ENCODE measurements around the gene MRPL52.
"Not testable (repeated sequence)": the region's sequence is repeated elsewhere in the genome, so short reads cannot be mapped to it uniquely, and the experiment has no call there.

MRPL52 gene

DNA sequence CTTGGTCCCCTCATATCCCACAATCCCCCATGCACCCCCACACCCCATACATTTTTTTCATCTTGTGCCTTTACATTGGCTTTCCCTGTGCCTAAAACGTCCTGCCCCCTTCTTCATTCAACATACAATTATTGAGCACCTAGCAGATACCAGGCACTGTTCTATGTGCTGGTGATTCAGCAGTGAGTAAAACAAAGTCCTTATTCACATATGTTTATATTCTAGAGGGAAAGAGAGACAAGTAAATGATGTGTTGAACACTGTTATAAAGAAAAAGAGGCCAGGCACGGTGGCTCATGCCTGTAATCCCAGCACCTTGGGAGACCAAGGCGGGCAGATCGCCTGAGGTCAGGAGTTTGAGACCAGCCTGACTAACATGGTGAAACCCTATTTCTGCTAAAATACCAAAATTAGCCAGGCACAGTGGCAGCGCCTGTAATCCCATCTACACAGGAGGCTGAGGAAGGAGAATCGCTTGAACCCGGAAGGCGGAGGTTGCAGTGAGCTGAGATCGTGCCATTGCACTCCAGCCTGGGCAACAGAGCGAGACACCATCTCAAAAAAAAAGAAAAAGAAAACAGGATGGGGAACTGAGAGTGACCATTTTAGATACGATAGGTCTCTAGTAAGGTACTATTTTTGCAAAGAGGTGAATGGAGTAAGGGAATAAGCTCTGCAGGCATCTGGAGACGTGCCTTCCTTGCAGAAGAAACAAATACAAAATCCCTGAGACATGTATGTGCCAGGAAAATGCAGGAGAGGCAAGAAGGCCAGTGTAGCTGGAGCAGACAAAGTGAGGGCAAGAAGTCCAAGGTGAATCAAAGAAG is 26.6 kb upstream of the MRPL52 start:
- no peak for ATAC-seq
- H3K9me3 Mint-ChIP-seq = no peaks in the 10 kb centered on the region
- H3K4me1 Mint-ChIP-seq = no peaks in the 10 kb centered on the region
- H3K27ac Mint-ChIP-seq = peak overlapping the region in 1 of 2 donors; percentile 5
- peaks cover 23% of the 10 kb centered on the region for H3K27me3 Mint-ChIP-seq
- DNase-seq = no peak
- no peak overlapping the region for H3K4me3 Mint-ChIP-seq

DNA sequence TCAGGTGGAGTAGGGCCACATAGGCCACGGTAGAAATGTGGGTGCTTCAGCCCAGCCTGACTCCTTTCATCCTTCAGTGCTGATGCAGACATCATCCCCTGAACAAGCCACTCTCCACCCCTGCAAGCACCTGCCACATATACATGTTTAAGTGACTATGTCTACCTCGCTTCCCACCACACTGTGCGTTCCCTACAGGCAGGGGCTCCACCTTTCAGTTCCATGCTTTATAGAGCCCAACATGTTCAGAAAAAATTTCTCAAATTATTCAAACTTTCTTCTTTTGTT is 26.1 kb upstream of the MRPL52 start:
- H3K4me3 Mint-ChIP-seq = no peak overlapping the region
- no peak overlapping the region for H3K27ac Mint-ChIP-seq
- H3K9me3 Mint-ChIP-seq = no peaks in the 10 kb centered on the region
- H3K27me3 Mint-ChIP-seq = peaks cover 18% of the 10 kb centered on the region
- H3K4me1 Mint-ChIP-seq = no peaks in the 10 kb centered on the region
- no peak for ATAC-seq
- no peak for DNase-seq

- H3K9me3 Mint-ChIP-seq, H3K4me3 Mint-ChIP-seq, ATAC-seq, H3K4me1 Mint-ChIP-seq, H3K27ac Mint-ChIP-seq, DNase-seq, H3K27me3 Mint-ChIP-seq: not testable (repeated sequence)
These were observed 24.5 kb upstream of the MRPL52 start for GRCh38 chr14:22805235-22805634.

DNA sequence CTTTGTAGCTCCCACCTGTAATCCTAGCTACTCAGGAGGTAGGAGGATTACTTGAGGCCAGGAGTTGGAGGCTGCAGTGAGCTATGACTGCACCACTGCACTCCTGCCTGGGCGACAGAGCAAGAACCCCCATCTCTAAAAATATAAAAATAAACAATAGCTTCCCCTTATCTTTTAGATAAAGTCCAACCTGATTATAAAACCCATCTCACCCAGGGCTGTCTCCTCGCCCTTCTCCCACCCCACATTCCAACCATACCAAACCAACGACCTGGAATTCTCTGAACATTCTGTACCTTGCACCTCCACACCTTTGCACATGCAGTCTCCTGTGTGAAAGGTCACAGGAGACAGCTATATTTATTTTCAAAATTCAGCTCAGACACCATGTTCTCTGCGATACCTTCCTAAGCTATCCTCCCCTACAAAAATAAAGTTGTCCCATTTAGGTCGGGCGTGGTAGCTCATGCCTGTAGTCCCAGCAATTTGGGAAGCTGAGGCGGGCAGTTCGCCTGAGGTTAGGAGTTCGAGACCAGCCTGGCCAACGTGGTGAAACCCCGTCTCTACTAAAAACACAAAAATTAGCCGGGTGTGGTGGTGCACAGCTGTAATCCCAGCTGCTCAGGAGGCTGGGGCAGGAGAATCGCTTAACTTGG is 22.1 kb upstream of the MRPL52 start:
- ATAC-seq (no peak), DNase-seq (no peak)
- Mint-ChIP-seq H3K27ac (no peak overlapping the region), H3K4me1 (no peaks in the 10 kb centered on the region), H3K4me3 (no peak overlapping the region), H3K9me3 (no peaks in the 10 kb centered on the region), H3K27me3 (no peaks in the 10 kb centered on the region)

- DNase-seq = no peak
- Mint-ChIP-seq H3K27me3 (no peaks in the 10 kb centered on the region), H3K27ac (no peak overlapping the region), H3K9me3 (no peaks in the 10 kb centered on the region), H3K4me1 (no peaks in the 10 kb centered on the region), H3K4me3 (no peak overlapping the region)
- no peak for ATAC-seq
These were observed 21.1 kb upstream of the MRPL52 start for GRCh38 chr14:22808388-22809209.

DNA sequence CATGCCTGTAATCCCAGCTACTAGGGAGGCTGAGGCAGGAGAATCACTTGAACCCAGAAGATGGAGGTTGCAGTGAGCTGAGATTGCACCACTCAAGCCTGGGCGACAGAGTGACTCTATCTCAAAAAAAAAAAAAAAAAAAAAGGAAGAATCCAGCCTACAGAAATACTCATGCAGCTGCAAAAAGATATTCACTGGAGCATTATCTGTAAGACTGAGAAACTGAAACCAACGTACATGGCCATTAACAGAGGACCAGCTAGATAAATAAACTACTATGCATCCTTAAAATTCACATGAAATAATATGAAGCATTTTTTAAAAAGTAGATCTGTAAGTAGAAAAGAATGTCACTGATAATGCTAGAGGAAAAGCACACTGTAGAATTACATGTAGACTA is 18.0 kb upstream of the MRPL52 start:
- H3K4me1 Mint-ChIP-seq = peaks cover 13% of the 10 kb centered on the region

GRCh38 chr14:22812744-22813143 is 16.9 kb upstream of the MRPL52 start:
- no peak overlapping the region for H3K27ac Mint-ChIP-seq
- peaks cover 13% of the 10 kb centered on the region for H3K4me1 Mint-ChIP-seq
- no peak for DNase-seq
- no peak for ATAC-seq
- no peak overlapping the region for H3K4me3 Mint-ChIP-seq
- no peaks in the 10 kb centered on the region for H3K27me3 Mint-ChIP-seq
- no peaks in the 10 kb centered on the region for H3K9me3 Mint-ChIP-seq

More for the DNA sequence above, 18.0 kb upstream of the MRPL52 start:
- ATAC-seq (no peak), DNase-seq (no peak)
- Mint-ChIP-seq H3K27me3 (no peaks in the 10 kb centered on the region), H3K4me3 (no peak overlapping the region), H3K9me3 (no peaks in the 10 kb centered on the region), H3K27ac (no peak overlapping the region)

GRCh38 chr14:22813145-22813544 is 16.5 kb upstream of the MRPL52 start:
- Mint-ChIP-seq H3K4me3 (no peak overlapping the region), H3K9me3 (no peaks in the 10 kb centered on the region), H3K27ac (no peak overlapping the region), H3K4me1 (peaks cover 13% of the 10 kb centered on the region), H3K27me3 (no peaks in the 10 kb centered on the region)
- DNase-seq (no peak), ATAC-seq (no peak)

DNA sequence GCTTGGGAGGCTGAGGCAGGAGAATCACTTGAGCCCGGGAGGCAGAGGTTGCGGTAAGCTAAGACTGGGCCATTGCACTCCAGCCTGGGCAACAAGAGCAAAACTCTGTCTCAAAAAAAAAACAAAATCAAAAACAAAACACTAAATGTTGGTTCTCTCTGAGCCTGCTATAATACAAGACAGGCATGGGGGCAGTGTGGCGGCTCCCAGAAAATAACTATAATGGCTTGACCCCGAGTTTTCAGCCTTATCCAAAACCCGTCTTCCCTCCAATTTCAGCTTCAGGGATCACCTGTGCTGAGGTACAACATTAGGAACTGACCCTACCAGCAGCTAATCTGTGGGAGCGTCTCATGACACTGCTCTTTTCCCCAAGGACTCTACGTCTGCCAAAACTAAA is 15.3 kb upstream of the MRPL52 start:
- no peak overlapping the region for H3K4me3 Mint-ChIP-seq
- no peaks in the 10 kb centered on the region for H3K27me3 Mint-ChIP-seq
- no peak for DNase-seq
- H3K27ac Mint-ChIP-seq = peak overlapping the region in 1 of 2 donors; percentile 7
- ATAC-seq = no peak
- no peaks in the 10 kb centered on the region for H3K9me3 Mint-ChIP-seq
- H3K4me1 Mint-ChIP-seq = peaks cover 20% of the 10 kb centered on the region

DNA sequence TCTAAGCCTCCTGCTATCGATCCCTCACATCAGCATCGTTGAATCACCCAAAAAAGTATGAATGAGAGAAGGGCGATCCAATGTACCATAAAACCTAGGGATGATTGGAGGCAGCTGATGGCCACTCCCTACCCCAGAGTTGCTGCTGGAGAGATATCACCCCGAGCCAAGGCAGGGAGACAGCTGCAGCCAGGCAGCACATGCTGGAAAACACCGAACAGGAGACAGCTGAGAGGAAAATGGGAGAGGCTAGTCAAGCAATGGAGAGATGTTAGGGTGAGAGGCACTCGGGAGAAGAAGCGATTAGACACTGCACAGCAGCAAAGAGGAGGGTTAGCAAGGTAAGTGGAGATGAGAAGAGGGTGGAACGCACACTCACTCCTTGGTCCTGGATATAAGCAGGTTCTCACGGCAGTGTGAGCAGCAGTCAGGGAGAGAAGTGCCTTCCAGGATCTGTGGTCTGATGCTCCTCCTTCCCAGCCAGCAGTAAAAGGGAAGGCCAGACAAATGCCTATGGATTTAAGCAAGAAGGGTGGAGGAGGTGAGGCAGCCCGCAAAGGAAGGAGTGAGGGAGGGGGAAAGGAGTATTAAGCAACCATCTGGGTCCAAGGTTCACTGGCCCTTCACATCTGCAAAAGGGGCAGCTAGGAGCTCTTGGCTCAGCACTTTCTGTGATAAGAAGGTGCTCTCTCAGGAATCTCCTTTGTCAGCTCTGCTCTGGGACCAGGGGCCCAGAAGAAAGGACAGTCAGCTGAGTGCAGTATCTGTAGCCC is 14.6 kb upstream of the MRPL52 start, which contains the start of gene SLC7A7:
TSS of gene SLC7A7 (minus strand) at position 495 of the 773 bp plus-strand sequence. CDS start 2,037 bp downstream, outside the sequence.
- no peaks in the 10 kb centered on the region for H3K27me3 Mint-ChIP-seq
- peak within 1 kb of the TSS; percentile 7 to 36 for H3K27ac Mint-ChIP-seq
- H3K4me3 Mint-ChIP-seq = no peak within 1 kb of the TSS
- no peaks in the 10 kb centered on the region for H3K9me3 Mint-ChIP-seq
- ATAC-seq (no peak), DNase-seq (no peak)
- peaks cover 28% of the 10 kb centered on the region for H3K4me1 Mint-ChIP-seq

GRCh38 chr14:22819151-22819988 is 10.3 kb upstream of the MRPL52 start:
- H3K27me3 Mint-ChIP-seq = peaks cover 17% of the 10 kb centered on the region
- ATAC-seq (peak; percentile 22), DNase-seq (no peak)
- peaks cover 42% of the 10 kb centered on the region for H3K4me1 Mint-ChIP-seq
- H3K4me3 Mint-ChIP-seq = no peak overlapping the region
- H3K27ac Mint-ChIP-seq = peak overlapping the region; percentile 66
- no peaks in the 10 kb centered on the region for H3K9me3 Mint-ChIP-seq

DNA sequence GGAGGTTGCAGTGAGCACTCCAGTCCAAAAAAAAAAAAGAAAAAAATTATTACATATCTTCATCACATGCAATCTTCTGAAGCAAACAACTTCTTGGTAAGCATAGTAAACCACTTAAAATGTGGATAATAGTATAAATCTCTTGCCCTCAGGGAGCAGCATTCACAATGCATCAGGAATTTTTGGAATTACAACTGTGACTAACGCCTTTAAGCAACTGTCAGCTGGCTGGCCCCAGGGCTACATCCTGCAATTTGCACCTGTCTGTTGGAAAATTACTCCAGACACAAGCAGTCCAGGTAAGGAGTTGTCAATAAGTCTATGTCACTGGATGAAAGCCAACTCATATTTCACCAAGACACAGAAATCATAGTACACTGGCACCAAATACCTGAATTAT is 9.0 kb upstream of the MRPL52 start:
- peaks cover 47% of the 10 kb centered on the region for H3K4me1 Mint-ChIP-seq
- H3K9me3 Mint-ChIP-seq = no peaks in the 10 kb centered on the region
- H3K4me3 Mint-ChIP-seq = no peak overlapping the region
- peaks cover 21% of the 10 kb centered on the region for H3K27me3 Mint-ChIP-seq
- no peak overlapping the region for H3K27ac Mint-ChIP-seq
- DNase-seq = no peak
- no peak for ATAC-seq

DNA sequence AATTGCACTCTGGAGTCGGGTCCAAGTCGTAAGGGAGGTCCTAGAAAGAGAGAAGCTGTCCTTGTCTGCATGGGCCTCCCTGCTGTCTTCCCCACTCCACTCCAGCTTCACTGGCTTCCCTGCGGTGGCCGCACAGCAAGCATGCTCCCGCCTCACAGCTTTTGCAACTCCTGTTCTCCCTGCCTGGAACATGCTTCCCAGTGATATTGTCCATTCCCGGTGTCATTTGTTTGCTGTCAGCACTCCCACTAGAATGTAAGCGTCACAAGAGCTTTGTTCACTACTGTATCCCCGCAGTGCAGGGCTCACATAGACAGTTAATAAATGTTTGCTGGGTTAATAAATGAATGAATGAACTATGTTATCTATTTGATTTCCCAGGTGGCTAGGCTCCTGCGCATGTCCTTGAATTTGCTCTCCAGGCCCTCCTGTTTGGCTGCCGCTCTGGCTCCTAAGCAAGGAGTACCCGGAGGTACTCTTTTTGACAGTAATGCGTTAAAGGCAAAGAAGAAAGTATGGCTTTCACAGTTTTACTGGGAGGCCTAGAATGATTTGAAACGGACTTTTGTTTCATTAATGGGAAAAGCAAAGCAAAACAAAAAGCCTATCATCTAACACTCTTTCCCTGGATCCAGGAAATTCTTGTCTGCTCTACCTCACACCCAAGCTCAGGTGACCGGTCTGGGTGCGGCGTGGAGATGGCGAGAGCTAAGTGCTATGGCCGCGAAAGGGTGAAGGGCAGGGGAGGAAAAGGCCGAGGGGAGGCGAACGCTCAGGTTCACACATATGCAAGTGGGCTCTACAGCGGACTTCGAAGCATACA is 8.3 kb upstream of the MRPL52 start:
- H3K9me3 Mint-ChIP-seq = no peaks in the 10 kb centered on the region
- no peak for ATAC-seq
- H3K27ac Mint-ChIP-seq = no peak overlapping the region
- peak overlapping the region in 1 of 2 donors; percentile 29 for H3K4me3 Mint-ChIP-seq
- peaks cover 45% of the 10 kb centered on the region for H3K4me1 Mint-ChIP-seq
- H3K27me3 Mint-ChIP-seq = peaks cover 27% of the 10 kb centered on the region
- DNase-seq = no peak

DNA sequence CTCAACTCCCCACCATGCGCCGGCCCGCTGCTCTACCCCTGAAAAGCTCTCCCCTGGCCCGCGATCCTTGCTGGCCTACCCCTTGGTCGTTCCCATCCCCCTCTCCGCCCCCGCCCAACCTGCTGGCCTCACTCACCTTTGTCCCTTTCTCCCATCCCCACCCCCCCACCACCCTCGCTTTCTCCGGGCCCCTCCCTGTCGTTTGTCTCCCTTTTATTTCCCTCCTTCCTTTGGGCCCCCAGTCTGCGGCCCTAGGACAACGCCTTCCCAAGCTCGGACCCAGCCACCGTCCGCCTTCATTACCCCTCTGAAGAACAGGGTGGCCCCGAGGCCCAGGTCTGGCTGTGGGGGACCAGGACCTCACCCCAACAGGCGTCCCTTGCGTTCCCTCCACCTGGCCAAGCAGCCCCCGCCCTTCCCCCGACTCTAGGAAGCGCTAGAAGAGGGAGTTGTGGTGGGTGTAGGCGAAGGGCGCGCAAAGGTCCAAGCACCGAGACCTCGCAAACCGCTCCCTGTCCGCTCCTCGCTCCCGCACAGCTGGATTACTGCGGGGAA is 7.6 kb upstream of the MRPL52 start:
- H3K4me1 Mint-ChIP-seq = peaks cover 45% of the 10 kb centered on the region
- ATAC-seq (peak; percentile 3), DNase-seq (no peak)
- H3K9me3 Mint-ChIP-seq = no peaks in the 10 kb centered on the region
- peaks cover 32% of the 10 kb centered on the region for H3K27me3 Mint-ChIP-seq
- peak overlapping the region; percentile 74 to 83 for H3K4me3 Mint-ChIP-seq
- H3K27ac Mint-ChIP-seq = peak overlapping the region; percentile 25 to 85

All from stimulated activated naive CD8-positive, alpha-beta T cell treated with anti-CD3 and anti-CD28 coated beads, Interleukin-15, amount 100 ng/mL, for 72 hours (primary cell).